ENCODE measurements around the gene ZNF12.

DNA sequence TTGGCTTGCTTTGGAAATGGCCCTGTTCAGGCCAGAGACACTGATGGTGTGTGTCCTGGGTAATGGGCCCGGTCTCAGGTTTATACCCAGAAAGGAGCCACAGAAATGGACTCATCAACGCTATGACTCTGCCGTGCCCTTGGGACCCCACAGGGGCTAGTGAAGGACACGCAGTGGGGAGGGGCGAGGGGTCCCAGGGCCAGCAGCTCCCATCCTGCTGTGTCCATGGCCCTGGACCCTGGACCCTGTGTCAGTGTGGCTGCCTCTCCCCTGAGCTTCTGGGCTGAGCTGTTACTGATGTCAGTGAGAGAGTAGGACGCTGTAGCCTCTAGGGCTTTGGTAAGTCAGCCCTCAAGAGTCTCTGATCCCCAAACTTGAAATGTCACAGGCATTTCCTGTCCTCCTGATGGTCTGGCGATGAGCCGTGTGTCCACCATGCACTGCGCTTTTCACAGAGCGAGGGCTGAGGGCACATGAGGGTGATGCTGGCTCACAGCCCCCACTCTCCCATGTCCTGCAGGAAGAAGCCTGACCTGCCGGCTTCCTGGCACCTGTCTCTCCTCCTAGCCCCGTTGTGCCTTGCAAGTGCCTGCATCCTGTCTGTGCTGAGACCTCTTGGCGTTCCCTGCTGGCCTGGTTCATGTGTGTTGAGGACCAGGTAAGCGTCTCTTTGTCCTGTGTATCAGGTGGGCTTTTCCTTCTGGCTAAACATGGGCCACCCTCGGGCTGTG is 65.3 kb downstream of the ZNF12 start:
- TF ChIP-seq EZH2phosphoT487 (IDR thresholded peaks at IDR 0.05; ENCODE audit: insufficient read depth, low read depth), result no peak
- TF ChIP-seq EZH2 (IDR thresholded peaks at IDR 0.05; ENCODE audit: insufficient read depth, poor library complexity, severe bottlenecking), result no peak
